HG02885 (cell line): ENCODE data around the gene MGA.
"Not testable (repeated sequence)": the region's sequence is repeated elsewhere in the genome, so short reads cannot be mapped to it uniquely, and the experiment has no call there.

Experiments
- ATAC-seq: cut with Tn5 transposase; IDR thresholded peaks from one replicate; pipeline ENCODE4 v1.9.1; 2021; ENCODE audit warnings: mild to moderate bottlenecking; ENCODE audit not compliant: unreplicated experiment, poor library complexity

Gene MGA

DNA sequence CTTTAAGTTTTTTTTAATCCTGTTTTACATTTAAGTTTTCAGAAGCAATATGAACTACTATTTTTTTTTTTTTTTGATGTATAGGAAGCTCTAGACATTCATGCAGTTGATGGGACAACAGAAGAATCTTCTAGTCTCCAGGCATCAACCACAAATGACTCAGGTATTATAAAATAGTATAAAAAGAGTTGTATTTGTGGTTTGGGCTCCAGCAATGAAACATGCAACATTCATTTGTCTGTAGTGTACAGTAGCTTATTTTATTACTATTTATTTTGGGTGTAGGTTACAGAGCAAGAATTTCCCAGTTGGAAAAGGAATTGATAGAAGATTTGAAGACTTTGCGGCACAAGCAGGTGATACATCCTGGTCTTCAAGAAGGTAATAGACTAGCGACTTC is 38.6 kb downstream of the MGA start:
- no peak for ATAC-seq

DNA sequence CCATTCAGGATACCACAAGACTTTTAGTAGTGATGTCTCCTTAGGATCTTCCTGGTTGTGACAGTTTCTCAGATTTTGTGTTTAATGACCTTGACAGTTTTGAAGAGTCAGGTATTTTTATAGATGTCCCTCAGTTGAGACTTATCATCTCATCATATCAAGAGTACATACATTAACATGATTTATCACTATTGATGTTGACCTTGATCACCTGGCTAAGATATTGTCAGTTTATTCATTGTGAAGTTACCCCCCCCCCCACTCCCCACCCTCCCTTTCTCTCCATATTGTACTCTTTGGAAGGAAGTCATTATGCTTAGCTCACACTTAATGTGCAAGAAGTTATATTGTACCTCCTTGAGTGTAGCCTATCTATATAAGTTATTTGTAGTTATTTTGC is 42.9 kb downstream of the MGA start:
- ATAC-seq = no peak

GRCh38 chr15:41713047-41713446 is 52.8 kb downstream of the MGA start:
- ATAC-seq = no peak

GRCh38 chr15:41714291-41714690 is 54.1 kb downstream of the MGA start:
- ATAC-seq = no peak

GRCh38 chr15:41716864-41717263 is 56.7 kb downstream of the MGA start:
- no peak for ATAC-seq

- no peak for ATAC-seq
Measured at GRCh38 chr15:41727143-41727542, 66.9 kb downstream of the MGA start.

DNA sequence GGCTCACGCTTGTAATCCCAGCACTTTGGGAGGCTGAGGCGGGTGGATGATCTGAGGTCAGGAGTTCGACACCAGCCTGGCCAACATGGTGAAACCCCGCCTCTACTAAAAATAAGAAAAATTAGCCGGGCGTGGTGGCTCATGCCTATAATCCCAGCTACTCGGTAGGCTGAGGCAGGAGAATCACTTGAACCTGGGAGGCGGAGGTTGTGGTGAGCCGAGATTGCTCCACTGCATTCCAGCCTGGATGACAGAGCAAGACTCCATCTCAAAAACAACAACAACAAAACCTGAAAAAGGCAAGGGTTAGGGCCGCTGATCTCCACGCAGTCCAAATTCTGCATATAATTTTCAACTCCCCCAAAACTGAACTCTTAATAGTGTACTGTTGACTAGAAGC is 67.9 kb downstream of the MGA start:
- ATAC-seq = not testable (repeated sequence)

- ATAC-seq = no peak
Measured at GRCh38 chr15:41730543-41730942, 70.3 kb downstream of the MGA start.

DNA sequence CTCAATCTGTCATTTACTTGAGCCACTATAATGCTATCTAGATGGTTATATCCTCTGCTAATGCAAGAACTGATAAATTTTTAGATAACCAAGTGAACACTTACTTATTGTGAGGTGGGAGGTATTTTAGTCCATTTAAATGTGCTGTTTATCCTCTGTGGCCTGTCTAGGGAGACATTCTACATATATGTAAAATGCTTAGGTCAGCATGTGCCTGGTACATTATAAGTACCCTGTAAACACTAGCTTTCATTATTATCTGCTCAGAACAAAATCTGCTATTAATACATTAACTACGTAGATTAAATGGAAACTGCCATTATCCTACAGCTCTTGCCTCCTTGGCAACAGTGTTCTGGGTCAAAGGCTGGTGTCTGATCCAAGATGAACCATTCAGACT is 72.3 kb downstream of the MGA start:
- ATAC-seq = no peak

DNA sequence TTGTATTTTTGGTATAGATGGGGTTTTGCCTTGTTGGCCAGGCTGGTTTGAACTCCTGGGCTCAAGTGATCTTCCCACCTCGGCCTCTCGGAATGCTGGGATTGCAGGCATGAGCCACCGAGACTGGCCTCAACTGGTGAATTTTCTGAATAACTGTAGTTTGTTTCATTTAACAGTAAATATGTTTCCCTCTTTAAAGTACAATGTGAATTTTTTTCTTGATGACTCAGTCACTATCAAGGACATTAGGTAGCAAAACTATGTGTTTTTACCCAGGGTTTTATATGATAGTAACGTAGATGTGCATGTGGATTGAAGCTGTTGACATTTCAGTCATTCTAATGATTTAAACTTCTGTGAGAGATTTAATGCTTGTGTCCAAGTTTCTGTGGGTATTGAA is 73.9 kb downstream of the MGA start:
- ATAC-seq = no peak

- no peak for ATAC-seq
Measured at GRCh38 chr15:41735046-41735445, 74.8 kb downstream of the MGA start.

DNA sequence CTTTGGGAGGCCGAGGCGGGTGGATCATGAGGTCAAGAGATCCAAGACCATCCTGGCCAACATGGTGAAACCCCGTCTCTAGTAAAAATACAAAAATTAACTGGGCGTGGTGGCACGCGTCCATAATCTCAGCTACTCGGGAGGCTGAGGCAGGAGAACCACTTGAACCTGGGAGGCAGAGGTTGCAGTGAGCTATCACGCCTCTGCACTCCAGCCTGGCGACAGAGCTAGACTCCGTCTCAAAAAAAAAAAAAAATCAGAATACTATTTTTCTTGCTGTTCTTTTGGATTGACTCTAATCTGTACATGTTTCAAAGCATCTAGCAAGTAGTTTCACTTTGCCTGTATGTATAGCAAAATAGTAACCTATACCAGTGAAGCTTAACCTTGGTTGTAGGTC is 75.3 kb downstream of the MGA start:
- not testable (repeated sequence) for ATAC-seq

DNA sequence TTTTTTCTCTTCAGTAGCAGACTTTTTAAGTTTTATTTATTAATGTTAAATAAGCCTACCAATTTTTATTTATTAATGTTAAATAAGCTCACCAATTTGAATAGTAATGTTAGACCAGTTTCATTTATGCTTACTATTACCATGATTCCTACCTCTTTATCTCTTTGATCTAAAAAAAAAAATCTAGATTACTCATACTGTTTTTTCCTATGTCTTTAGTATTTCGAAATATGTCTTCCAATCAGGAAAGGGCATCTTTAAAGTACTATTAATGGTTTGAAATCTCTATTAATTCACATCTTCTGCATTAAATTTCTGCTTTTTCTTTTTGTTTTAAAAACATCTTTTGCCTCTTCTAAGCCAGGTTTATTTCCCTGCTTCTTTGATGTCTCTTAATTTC is 86.6 kb downstream of the MGA start:
- no peak for ATAC-seq

DNA sequence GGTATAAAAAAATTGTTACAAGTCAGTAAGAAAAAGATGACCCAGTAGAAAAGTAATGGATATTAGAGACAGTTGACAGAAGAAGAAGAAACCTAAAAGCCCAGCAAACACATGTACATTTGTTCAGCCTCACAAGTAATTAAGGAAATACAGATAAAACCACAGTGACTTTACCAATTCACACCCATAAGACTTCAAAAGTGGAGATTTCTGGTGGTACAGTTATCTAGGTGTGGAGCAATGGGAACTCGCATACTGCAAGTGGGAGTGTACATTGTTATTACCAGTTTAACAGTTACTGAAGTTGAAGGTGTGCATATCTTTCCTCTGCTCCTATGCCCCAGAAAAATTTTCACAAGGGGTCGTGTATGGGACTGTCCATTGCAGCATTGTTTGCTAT is 96.0 kb downstream of the MGA start:
- ATAC-seq = no peak

- no peak for ATAC-seq
Measured at GRCh38 chr15:41772720-41773331, 112.6 kb downstream of the MGA start.

- no peak for ATAC-seq
Measured at GRCh38 chr15:41773332-41773728, 113.1 kb downstream of the MGA start.

DNA sequence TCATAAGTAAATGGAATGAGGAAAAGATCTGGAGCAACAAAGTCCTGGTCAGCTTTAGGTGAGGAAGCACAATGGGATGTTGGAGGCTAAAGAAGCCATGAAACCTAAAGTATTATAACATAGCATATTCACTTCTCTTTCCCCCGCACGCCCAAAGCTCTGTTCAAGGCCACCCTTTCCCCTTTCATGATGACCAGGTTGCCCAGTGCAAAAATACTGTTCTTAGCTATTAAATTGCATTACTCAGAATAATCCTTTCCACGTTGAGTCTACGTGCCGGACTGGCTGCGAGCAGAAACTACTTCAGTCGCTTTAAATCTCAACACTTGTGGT is 113.5 kb downstream of the MGA start:
- no peak for ATAC-seq

DNA sequence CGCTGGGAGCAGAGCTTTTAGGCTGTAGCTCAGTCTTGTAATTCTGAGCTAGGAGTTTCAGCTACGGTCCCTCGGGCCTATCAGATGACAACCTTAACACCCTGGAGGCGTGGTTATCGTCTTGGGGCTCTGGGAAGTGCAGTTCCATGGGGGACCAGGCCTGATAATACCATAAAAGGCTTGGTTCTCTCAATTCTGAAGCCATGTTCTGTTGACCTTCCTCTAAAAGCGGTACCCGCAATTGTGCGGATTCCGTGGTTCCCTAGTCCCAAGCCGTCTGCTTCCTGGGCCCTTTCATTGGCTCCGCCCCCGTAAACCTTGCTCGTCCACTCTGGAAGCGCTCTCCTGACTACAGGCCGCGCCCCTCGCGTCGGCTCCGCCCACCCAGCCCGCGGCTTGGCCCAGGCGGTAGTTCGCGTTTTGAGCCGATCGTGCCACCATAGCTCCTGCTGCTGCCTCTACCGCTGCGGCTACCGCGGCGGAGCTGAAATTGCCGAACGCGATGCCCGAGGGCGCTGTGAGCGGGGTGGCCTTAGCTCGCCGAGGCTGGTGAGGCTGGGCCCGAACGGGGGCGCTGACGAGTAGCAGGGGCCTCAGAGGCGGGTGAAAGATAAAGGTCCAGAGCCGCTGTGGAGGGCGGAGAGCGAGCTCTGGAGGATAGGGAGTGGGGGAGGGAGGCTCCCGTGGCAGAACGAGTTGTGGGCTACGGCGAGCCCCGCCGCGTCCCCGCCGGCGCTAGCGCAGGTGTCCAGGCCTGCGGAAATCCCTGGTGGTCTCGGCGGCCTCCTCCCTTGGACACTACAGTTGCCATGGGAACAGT is 114.1 kb downstream of the MGA start, which contains the start of gene MAPKBP1:
TSS of gene MAPKBP1 (plus strand) at position 423 of the 820 bp plus-strand sequence. CDS start 792 bp downstream, outside the sequence.
- ATAC-seq = peak; percentile 86

DNA sequence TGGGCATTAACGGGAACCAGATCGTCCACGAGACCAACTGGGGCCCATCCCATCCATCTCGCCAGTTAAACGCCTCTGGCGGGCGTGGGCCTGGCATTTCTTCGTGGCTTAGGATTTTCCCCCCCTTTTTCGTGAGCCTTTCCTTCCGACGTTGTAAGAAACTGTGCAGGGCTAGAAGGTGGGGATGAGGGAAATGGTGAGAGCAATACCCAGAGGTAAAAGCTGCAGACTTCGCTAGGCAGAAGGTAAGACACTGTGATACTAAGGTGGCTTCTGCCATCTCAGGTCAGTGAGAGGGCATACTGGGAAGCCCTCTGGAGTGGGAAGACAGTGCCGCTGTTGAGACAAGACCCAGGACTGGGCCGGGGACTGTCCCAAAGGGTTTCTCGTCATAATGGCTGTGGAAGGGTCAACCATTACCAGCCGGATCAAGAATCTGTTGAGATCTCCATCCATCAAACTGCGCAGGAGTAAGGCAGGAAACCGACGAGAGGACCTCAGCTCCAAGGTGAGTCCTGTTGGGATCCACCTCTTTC is 114.7 kb downstream of the MGA start:
- ATAC-seq = no peak

DNA sequence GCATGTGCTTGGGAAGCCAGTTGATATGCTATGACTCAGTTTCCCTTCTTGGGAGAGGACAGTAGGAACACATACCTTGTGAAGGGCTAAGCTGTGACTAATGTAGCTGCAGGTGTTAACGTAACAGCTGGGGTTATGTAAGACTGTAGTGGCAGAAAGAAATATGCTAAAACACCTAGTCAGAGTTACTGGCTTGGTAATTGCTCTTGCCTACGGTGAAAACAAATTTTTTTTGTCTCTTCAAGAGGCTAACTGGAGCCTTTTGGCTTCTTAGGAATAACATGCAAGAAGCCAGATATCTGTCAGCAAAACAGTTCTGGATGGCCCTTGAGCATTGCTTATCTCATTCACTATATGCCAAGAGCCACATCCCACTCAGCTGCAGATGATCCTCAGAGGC is 115.4 kb downstream of the MGA start:
- ATAC-seq = no peak

GRCh38 chr15:41777421-41777973 is 117.3 kb downstream of the MGA start:
- no peak for ATAC-seq
